GM04504 (cell line): ENCODE results near the gene SNTG2.

Experiments
- DNase-seq: peaks from one replicate; pipeline ENCODE4 v3.0.0-alpha.2; 2012; ENCODE audit warnings: low read depth

Gene SNTG2

GRCh38 chr2:1283020-1283801, 332.6 kb downstream of the SNTG2 start:
- DNase-seq, result no peak

GRCh38 chr2:1283871-1284270, 333.2 kb downstream of the SNTG2 start:
- no peak for DNase-seq

GRCh38 chr2:1286929-1287328, 336.3 kb downstream of the SNTG2 start:
- DNase-seq, result no peak

DNA sequence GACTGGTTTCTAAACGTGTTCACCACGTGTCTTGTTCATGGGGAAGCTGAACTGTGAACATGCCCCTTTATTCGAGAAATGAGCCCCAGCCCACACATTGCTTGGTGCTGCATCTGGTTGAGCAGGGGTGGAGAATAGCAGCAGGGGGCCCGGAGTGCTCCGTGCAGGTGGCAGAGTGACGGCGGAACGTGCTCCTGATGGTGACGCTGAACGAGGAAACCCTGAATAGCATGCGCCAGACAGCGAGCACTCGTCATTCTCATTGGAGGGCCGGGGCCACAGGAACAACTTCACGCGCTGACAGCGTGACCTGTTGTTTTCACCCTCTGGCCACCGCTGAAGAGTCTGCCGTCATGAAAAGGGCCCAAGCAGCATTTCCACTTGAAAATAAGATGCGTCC, 336.8 kb downstream of the SNTG2 start:
- no peak for DNase-seq

DNA sequence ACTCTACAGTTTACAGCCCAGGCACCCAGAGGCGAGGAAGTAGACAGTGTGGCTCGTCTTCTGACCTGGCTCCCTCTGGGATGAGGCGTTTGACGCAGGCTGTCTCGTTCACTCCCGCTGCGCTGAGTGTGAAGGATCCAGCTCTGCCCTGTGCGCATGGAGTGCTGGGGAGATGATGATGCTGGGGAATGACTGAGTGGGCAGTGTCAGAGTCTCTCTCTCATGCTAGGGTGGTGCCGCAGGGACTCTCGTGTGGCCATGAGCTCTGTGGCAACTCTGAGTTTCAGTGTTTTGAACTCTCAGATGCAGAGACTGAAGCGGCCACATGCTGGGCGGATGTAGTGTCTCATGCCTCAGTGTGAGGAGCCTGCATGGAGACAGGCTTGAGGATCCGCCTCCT, 344.3 kb downstream of the SNTG2 start:
- no peak for DNase-seq

DNA sequence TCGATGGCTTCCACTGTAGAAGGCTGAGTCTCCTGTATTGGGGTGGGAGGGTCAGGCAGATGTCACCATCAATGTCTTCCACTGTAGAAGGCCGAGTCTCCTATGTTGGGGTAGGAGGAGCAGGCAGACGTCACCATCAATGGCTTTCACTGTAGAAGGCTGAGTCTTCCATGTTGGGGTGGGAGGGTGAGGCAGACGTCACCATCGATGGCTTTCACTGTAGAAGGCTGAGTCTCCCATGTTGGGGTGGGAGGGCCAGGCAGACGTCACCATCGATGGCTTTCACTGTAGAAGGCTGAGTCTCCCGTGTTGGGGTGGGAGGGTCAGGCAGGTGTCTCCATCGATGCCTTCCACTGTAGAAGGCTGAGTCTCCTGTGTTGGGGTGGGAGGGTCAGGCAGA, 345.1 kb downstream of the SNTG2 start:
- DNase-seq, result no peak

GRCh38 chr2:1297372-1298159, 346.9 kb downstream of the SNTG2 start:
- DNase-seq, result no peak

- no peak for DNase-seq
These were observed 348.4 kb downstream of the SNTG2 start for GRCh38 chr2:1299043-1299442.

DNA sequence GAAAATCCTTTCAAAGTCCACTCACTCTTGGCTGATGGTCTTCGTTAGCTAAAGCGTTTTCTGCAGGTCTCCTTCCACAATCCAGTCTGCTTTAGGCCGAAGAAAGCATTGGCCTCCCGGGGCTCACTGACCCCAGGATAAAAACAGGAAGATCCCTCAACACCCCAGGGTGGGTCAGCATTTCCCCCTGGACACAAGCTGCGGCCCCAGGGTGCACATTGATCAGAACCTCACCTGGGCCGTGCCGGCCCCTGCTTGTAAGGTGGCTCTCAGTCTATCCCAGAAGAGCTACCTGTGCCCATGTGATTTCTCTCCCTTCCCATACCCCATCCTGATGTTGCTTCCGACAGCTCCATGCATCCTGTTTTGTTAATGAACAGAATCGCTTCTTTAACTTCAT, 349.6 kb downstream of the SNTG2 start:
- no peak for DNase-seq

GRCh38 chr2:1301056-1301455, 350.4 kb downstream of the SNTG2 start:
- DNase-seq, result no peak

GRCh38 chr2:1305342-1306013, 354.8 kb downstream of the SNTG2 start:
- DNase-seq, result no peak

- no peak for DNase-seq
These were observed 355.5 kb downstream of the SNTG2 start for GRCh38 chr2:1306014-1306686.

DNA sequence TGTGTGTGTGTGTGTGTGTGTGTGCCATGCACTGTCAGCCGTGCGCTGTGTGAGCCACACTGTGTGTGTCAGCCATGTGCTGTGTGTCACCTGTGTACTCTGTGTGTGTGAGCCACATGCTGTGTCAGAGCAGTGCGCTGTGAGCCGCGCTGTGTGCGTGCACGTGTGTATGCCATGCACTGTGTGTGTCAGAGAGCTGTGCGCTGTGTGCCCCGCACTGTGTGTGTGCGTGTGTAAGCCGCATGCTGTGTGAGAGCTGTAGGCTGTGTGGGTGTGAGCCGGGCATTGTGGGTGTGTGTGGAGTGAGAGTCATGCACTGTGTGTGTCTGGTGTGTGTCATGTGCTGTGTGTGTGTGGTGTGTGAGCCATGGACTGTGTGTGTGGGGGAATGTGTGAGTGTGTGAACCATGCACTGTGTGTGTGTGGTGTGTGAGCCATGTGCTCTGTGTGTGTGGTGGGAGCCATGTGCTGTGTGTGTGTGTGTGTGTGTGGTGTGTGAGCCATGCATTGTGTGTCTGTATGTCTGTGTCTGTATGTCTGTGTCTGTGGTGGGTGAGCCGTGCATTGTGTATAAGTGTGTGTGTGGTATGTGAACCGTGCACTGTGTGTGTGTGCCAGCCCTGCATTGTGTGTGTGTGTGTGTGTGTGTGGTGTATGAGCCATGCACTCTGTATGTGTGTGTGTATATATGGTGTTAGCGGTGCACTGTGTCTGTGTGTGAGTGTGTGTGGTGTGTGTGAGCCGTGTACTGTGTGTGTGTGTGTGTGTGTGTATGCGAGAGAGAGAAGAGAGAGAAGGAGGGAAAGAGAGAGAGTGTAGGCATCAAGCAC, 356.3 kb downstream of the SNTG2 start:
- DNase-seq, result no peak

DNA sequence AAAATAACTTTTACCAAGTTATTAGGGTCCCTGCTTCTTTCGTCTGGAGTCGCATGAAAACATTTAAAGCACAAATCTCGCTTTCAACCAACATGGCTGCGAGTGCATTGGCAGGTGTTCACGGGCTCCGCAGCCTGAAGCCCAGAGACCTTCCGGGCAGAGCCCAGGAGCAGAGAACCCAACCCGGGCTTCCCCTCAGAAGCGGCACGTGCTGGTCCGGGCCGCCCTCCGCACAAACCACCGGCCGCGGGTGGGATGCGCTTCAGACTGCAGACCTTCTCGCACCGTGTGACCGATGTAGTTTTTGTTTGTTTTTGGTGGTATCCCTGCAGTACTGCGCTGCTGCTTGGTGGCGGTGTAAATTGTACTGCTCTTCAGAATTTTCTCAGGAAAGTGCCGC, 357.0 kb downstream of the SNTG2 start:
- no peak for DNase-seq

DNA sequence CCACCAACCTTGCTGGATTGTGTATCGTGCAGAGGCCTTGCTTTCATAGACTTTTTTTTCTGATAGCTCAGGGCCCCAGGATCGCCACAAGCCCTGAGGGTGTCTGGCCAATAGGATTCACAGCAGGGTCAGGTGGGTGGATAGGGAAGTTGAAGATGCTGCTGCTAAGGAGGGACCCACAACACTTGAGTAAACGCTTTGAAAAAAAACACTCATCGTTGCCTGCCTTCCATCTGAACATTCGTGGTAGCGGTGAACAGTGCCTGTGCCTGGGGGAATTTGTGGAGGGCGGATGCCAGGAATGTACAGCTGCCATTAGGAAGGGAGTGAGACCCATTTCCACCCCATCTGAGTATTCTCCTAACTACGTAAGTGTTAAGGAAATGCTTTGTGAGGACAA, 358.0 kb downstream of the SNTG2 start:
- DNase-seq, result no peak

DNA sequence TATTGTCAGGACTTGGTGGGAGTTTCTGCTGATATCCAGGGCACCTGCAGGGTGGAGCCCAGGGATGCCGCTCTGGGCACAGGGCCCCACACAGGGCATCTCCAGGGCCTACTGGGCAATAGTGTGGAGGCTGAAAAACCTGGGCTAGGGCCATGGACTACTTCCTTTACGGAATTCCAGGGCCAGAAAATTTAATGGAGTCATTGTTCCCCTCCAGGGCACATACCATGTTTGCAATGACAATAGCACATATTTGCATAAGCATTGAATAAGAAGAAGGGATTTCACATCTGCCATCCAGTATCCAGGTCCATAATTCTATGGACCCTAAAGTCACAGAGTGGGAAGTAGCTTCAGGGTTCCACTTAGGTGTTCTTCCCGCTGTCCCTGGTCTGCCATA, 358.9 kb downstream of the SNTG2 start:
- no peak for DNase-seq

GRCh38 chr2:1310202-1310601, 359.6 kb downstream of the SNTG2 start:
- DNase-seq, result no peak

DNA sequence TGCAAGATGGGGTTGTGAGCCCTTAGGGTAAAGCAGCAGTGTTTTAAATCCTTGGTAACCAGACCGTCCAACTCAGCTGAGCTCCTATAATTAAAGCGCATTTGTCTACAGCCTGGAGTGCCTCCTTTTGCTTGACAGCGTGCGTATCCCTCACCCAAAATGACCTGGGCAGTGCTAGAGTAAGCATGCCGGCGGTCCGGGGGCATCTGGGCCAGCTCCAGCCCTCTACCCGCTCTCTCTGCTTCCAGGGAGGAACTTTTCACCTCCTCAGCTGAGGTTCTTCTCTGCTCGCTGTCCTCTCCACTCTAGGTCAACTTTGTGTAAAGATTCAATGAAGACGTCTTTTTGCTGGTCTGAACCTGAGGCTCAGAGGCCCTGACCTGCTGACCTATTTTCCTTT, 360.2 kb downstream of the SNTG2 start:
- DNase-seq, result no peak

DNA sequence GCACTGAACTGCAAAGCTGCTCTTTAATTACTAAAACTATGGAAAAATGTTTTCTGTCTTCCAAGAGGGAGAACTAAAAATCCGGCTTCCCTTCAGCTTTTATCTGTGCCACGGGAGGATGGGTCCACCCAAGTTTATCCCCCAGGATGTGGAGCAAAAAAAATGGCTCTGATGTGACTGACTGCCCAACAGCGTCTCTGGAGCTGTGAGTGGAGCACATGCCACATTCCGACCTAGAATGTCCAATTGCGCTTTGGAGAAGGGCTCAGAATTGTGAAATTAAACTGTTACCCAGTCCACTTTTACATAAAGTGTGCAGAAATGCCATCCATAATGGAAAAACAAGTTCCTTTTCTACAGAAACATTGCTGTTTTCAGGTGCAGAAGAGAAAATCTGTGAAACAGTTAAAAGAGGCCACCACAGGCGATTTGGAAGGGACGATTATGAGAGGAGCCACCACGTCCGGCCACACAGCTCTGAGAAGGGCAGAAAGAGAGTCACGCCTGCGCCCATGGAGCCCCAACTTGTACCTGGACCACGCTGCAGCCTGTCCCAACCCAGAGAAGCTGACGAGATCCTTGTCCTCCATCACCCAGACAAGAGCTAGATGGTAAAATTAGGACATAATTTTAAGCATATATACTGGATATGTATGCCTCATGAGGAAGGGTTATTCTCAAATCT, 362.7 kb downstream of the SNTG2 start:
- no peak for DNase-seq

GRCh38 chr2:1314254-1314653, 363.6 kb downstream of the SNTG2 start:
- no peak for DNase-seq
